Astrocyte (in vitro differentiated cells and primary cell): ENCODE data around the gene ANKRD23. TPM values are rescaled to one million over a fixed set of nuclear protein-coding genes. Genes with fewer than 3 reads are reported as not detected.

Source experiments
- DNase-seq: peaks from one replicate; pipeline ENCODE4 v3.0.0-alpha.2; 2010; ENCODE audit warnings: low read depth
- FAIRE-seq: peaks from 2 replicates; lab custom pipeline; 2011; peaks lifted over from hg19 to GRCh38; lab: Jason Lieb, UNC
- H2AFZ ChIP-seq: 2 replicates; pipeline ENCODE4 v1.6.0; 2012; ENCODE audit warnings: low read depth, low read length, inconsistent platforms
- H3K27ac ChIP-seq: 2 replicates; pipeline ENCODE4 v1.5.1; 2011; ENCODE audit warnings: low read depth, low read length, inconsistent platforms
- H3K27me3 ChIP-seq: 2 replicates; pipeline ENCODE4 v1.6.0; 2011; ENCODE audit warnings: low read length, inconsistent platforms; ENCODE audit not compliant: insufficient read depth
- H3K36me3 ChIP-seq: 2 replicates; pipeline ENCODE4 v1.5.1; 2011; ENCODE audit warnings: low read length, inconsistent platforms; ENCODE audit not compliant: insufficient read depth
- H3K4me1 ChIP-seq: 2 replicates; pipeline ENCODE4 v1.5.1; 2011; ENCODE audit warnings: low read length, inconsistent platforms; ENCODE audit not compliant: insufficient read depth
- H3K4me2 ChIP-seq: 2 replicates; pipeline ENCODE4 v1.6.0; 2012; ENCODE audit warnings: low read length, inconsistent platforms
- H3K4me3 ChIP-seq: 2 replicates; pipeline ENCODE4 v1.5.1; 2011; ENCODE audit warnings: low read depth, mild to moderate bottlenecking, low read length, inconsistent platforms; ENCODE audit not compliant: insufficient read depth
- H3K79me2 ChIP-seq: 2 replicates; pipeline ENCODE4 v1.6.0; 2012; ENCODE audit warnings: mild to moderate bottlenecking, low read length, inconsistent platforms; ENCODE audit not compliant: insufficient read depth
- H3K9ac ChIP-seq: 2 replicates; pipeline ENCODE4 v1.6.0; 2012; ENCODE audit warnings: mild to moderate bottlenecking, low read length, inconsistent platforms
- H3K9me3 ChIP-seq: 2 replicates; pipeline ENCODE4 v1.5.1; 2012; ENCODE audit warnings: low read depth, mild to moderate bottlenecking, low read length, inconsistent platforms; ENCODE audit not compliant: insufficient read depth
- H4K20me1 ChIP-seq: 2 replicates; pipeline ENCODE4 v1.6.0; 2012; ENCODE audit warnings: low read length, inconsistent platforms; ENCODE audit not compliant: insufficient read depth
- H3K27ac Mint-ChIP-seq: one replicate; pipeline ENCODE4 v1.8.0; 2021; ENCODE audit warnings: mild to moderate bottlenecking, mixed read lengths; ENCODE audit not compliant: unreplicated experiment
- H3K27me3 Mint-ChIP-seq: one replicate; pipeline ENCODE4 v1.8.0; 2021; ENCODE audit warnings: low read depth, mixed read lengths; ENCODE audit not compliant: unreplicated experiment
- H3K36me3 Mint-ChIP-seq: one replicate; pipeline ENCODE4 v1.8.0; 2021; ENCODE audit warnings: low read depth, mixed read lengths; ENCODE audit not compliant: unreplicated experiment
- H3K4me1 Mint-ChIP-seq: one replicate; pipeline ENCODE4 v1.8.0; 2021; ENCODE audit warnings: low read depth, mixed read lengths; ENCODE audit not compliant: unreplicated experiment
- H3K4me3 Mint-ChIP-seq: one replicate; pipeline ENCODE4 v1.8.0; 2021; ENCODE audit warnings: mild to moderate bottlenecking, moderate library complexity, mixed read lengths; ENCODE audit not compliant: unreplicated experiment
- H3K9me3 Mint-ChIP-seq: one replicate; pipeline ENCODE4 v1.8.0; 2021; ENCODE audit warnings: mild to moderate bottlenecking, mixed read lengths; ENCODE audit not compliant: unreplicated experiment
- EZH2 ChIP-seq: IDR thresholded peaks from 2 replicates; pipeline ENCODE4 v1.6.1; 2012; ENCODE audit warnings: mild to moderate bottlenecking, low read length, inconsistent platforms; ENCODE audit not compliant: insufficient read depth
- total RNA-seq: library from RNA; stranded (reverse); gene quantifications from 2 replicates; pipeline ENCODE4 v1.2.1, GENCODE V29; 2021
- TF ChIP-seq, protein P1 (sequence below): IDR thresholded peaks from 2 replicates; pipeline ENCODE4 v1.5.1; 2011; ENCODE audit warnings: low read depth, mild to moderate bottlenecking, inconsistent platforms, low read length, moderate library complexity; ENCODE audit not compliant: insufficient read depth

The ANKRD23 gene
- total RNA-seq, 1 donor from 2014 or later = 2.5 TPM

DNA sequence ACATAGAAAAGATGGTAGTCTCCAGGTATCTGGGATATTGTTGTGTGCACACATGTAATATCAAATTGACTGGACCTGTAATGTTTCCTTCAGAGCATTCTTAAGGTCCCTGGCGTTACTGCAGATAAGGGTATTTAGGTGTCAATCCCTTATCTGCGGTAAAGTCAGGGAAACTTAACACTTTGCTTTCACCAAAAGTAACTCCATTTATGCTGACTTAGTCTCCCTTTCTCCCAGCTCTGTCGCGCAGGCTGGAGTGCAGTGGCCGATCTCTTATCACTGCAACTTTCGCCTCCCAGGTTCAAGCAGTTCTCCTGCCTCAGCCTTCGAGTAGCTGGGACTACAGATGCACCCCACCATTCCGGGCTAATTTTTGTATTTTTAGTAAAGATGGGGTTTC is 25.9 kb downstream of the ANKRD23 start:
- no peak for FAIRE-seq
- TF ChIP-seq, protein P1, sequence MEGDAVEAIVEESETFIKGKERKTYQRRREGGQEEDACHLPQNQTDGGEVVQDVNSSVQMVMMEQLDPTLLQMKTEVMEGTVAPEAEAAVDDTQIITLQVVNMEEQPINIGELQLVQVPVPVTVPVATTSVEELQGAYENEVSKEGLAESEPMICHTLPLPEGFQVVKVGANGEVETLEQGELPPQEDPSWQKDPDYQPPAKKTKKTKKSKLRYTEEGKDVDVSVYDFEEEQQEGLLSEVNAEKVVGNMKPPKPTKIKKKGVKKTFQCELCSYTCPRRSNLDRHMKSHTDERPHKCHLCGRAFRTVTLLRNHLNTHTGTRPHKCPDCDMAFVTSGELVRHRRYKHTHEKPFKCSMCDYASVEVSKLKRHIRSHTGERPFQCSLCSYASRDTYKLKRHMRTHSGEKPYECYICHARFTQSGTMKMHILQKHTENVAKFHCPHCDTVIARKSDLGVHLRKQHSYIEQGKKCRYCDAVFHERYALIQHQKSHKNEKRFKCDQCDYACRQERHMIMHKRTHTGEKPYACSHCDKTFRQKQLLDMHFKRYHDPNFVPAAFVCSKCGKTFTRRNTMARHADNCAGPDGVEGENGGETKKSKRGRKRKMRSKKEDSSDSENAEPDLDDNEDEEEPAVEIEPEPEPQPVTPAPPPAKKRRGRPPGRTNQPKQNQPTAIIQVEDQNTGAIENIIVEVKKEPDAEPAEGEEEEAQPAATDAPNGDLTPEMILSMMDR = no peak
- no peak for TF ChIP-seq EZH2
- Mint-ChIP-seq H3K27ac (no peak overlapping the region), H3K9me3 (no peaks in the 10 kb centered on the region), H3K27me3 (peaks cover 7% of the 10 kb centered on the region), H3K4me3 (peak overlapping the region; percentile 78), H3K4me1 (peaks cover 2% of the 10 kb centered on the region), H3K36me3 (peaks cover 5% of the 10 kb centered on the region)
- Histone ChIP-seq H3K27ac (no peak overlapping the region), H3K36me3 (no peaks in the 10 kb centered on the region), H3K4me1 (peaks cover 12% of the 10 kb centered on the region), H3K9me3 (no peaks in the 10 kb centered on the region), H3K4me3 (no peak overlapping the region), H3K79me2 (peaks cover 8% of the 10 kb centered on the region), H4K20me1 (peaks cover 48% of the 10 kb centered on the region), H2AFZ (no peak overlapping the region), H3K27me3 (no peaks in the 10 kb centered on the region), H3K4me2 (peak overlapping the region; percentile 98), H3K9ac (no peak overlapping the region)
- DNase-seq = no peak

GRCh38 chr2:96816836-96817702 is 26.8 kb downstream of the ANKRD23 start:
- TF ChIP-seq EZH2 = no peak
- TF ChIP-seq, protein P1 = no peak
- Mint-ChIP-seq H3K9me3 (no peaks in the 10 kb centered on the region), H3K27me3 (peaks cover 5% of the 10 kb centered on the region), H3K27ac (no peak overlapping the region), H3K4me3 (peak overlapping the region; percentile 78), H3K36me3 (peaks cover 2% of the 10 kb centered on the region), H3K4me1 (peaks cover 2% of the 10 kb centered on the region)
- FAIRE-seq = no peak
- DNase-seq = peak; percentile 24
- Histone ChIP-seq H3K36me3 (no peaks in the 10 kb centered on the region), H3K4me3 (peak overlapping the region; percentile 55), H3K27ac (no peak overlapping the region), H3K4me2 (peak overlapping the region; percentile 98), H3K27me3 (no peaks in the 10 kb centered on the region), H3K9ac (no peak overlapping the region), H3K79me2 (peaks cover 7% of the 10 kb centered on the region), H3K9me3 (no peaks in the 10 kb centered on the region), H3K4me1 (peaks cover 12% of the 10 kb centered on the region), H4K20me1 (peaks cover 47% of the 10 kb centered on the region), H2AFZ (peak overlapping the region; percentile 81)
